Right kidney (tissue), 1 donor: ENCODE results near the gene ENO2.

Experiments
- DNase-seq: peaks from one replicate; pipeline ENCODE4 v3.0.0-alpha.2; 2016

ENO2 gene

DNA sequence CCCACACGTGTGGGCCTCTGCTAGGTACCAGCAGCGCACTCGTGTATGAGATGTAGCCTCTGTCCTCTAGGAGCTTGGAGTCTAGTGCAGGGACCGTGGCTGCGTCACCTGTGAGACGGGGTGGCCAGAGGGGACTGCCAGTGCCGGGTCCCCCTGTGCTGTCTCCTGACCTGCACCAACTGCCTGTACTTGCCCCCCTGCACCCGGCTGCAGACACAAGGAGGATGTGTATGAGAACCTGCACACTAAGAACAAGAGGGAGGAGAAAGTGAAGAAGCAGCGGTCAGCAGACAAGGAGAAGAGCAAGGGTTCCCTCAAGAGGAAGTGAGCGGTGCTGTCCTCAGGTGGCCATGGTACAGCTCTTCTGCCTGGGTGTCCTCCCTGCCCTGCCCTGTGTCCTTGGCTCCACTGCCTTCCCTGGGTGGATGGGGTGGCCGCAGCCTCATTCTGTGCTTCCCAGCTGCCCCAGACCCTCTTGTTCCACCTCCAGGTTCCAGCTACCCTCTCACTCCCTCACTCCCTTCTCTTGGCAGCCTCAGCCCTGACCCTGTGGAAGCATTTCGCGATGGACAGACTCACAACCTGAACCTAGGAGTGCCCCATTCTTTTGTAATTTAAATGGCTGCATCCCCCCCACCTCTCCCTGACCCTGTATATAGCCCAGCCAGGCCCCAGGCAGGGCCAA, 46.4 kb downstream of the ENO2 start:
- no peak for DNase-seq

DNA sequence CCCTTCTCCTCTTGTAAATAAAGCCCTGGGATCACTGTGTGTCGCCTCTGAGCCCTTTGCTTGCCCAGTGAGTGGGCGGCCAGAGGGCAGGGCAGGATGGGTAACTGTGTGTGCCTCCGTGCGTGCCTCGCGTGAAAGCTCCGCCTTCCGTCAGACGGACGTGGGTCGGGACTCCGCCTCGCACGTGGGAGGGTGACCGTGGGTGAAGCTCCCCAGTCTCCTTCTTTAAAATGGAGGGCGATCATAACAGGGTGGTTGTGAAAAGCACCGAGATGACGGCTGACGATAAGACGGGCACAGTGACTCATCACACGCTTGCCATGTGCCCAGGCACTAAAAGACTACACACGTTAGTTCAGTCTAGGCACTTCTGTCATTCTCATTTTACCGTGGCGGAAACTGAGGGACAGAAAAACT, 46.9 kb downstream of the ENO2 start:
- DNase-seq, result no peak

DNA sequence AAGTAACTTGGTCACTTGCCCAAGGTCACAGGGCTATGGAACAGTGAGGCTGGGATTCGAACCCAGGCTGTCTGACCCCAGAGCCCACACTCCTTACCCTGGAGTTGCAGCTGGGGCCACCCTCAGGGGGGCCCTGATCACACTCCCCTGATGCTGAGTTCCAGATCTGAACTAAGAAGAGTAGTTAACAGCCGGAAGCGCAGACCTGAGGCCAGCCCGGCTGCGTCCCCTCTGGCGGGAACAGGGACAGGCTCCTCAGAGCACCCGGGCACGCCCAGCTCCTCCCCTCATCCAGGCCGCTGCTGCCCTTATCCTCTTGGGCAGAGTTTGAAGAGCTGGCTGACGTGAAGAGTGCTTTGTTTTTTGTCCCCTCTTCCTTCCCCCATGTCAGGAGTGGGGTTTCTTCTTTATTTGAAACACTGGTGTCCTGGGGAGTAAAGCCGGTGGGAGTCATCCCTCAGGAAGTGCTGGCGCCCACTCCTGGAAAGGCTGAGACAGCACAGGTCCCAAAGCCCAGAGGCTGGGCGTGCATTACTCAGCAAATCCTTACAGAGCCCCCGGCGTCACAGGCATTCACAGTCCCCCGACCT, 47.4 kb downstream of the ENO2 start:
- DNase-seq, result peak; percentile 83

DNA sequence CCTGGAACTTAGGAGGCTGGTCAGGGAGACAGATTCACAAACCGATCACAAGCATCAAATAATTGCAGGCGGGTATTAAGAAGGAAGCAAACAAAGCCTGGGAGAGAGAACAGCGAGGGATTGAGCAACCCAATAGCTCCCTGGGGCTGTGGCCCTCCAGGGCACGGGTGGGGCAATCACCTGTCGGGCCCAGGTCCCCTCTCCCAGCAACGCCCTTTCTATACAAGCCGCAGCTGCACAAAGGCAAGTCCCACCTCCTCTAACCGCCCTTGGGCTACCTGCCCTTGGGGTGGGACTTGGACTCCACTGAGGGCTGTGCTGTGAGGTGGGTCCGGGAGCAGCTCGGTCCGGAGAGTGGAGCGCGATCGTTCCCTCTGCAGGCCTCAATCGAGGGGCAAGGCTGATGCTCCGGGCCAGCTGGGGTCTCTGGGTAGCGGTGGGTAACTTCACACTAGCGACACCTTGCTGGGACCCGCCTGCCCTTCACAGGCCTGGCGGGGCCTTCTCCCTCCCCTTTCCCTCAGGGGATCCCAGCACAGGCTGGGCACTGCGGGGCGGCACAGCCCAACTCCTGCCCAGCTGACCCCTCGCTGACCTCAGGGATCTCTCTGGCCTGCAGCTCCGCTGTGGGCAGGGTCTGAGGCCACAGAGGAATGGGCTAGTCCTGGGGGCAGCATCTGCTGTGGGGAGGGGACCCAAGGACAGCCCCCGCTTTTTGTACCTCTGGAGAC, 48.1 kb downstream of the ENO2 start:
- peak; percentile 55 for DNase-seq

DNA sequence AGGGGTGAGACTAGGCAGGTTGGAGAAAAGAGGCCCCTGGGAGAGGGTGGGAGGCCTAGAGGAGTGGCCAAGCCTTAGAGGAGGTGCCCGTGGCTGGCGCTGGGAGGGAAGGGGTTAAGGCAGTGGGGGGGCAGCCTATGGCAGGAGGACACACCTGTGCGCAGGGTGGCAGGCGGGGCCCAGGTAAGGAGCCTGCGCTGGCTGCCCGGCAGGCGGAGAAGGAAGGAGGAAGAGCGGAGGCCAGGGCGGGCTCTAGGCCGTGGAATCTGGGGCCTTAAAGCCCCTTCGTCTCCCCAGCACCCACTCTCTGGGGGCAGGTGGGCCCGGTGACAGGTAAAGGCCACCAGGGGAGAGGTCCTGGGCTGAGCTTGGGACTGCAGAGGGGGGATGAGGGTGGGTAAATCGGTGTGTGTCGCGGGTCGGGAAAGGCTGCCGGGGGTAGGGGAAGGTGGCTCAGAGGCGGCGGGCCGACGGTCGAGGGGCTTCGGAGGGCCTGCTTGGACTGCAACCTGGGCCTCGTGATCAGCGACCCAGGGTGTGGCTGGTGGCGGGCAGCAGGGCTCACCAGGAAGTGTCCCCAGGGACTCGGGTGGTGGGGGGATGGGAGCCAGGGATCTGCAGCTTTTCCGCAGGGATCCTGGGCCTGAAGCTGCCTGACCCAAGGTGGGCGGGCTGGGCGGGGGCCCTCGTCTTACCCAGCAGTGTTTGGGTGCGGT, 48.8 kb downstream of the ENO2 start:
- DNase-seq, result peak; percentile 43

DNA sequence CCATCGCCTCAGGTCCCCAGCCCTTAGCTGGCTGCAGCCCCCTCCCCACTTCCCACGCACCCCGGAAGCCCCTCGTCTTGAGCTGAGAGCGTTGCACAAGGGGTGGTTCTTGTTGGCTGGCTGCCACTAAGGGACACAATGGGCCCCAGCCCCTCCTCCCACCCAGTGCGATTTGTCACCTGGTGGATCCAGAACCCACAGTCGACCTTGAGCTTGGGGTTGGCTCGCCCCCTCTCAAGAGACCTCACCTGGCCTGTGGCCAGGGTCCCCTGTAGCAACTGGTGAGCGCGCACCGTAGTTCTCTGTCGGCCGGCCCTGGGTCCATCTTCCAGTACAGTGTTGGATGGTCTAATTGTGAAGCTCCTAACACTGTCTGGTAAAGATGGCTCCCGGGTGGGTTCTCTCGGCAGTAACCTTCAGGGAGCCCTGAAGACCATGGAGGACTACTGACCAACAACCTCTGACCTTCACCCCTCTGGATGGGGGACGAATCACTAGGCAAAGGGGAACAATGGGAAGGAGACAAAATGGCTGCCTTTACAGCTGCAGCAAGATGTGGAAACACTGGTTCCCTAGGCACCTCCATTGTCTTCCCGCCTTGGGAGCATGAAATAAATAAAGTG, 49.5 kb downstream of the ENO2 start:
- no peak for DNase-seq

DNA sequence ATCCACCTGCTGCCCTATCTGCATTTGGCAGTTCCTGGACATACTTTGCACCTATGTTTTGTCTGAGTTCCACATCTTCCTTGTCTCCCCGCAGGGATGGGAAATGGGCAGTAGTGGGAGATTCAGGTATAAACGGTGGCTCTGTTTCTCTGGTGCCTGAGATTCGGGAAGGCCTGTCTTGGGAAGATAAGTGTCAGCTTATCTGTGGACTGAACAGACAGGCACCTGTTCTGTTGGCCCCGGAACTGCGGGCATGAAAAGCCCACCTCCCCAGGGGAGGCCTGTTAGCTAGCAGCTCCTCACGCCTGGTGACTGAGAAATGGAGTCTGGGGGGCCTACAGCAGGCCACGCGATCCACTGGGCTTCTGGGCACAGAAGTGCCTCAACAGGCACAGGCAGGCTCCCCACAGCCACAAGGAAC, 50.2 kb downstream of the ENO2 start:
- DNase-seq, result no peak

DNA sequence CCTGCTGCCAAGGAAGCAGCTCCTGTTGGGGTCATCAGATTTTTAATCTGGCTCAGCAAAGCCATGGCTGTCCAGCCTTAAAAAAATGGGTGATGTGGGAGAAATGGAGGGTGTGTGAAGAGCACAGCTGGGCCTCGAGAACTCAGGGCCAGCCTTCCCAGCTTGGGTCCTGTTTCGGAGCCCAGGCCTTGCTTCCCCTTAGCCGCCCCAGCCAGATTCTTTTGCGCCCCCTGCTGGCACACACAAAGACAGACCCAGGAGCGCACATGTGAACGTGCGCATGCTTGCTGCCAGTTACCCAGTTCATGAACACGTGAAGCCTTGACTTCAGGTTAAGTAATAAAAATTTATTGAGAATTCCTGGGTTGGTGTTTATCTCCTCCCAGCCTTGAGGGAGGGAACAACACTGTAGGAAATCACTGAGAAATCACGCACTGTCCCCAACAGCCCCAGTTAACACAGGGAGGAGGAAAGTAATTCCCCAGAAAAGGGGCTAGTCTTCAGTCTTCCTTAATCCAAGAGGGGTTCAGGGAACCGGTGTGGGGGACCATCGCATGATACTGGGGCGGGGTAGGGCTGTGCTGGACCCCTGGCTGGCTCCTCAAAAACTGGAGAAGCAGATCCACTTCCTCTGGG, 50.8 kb downstream of the ENO2 start:
- peak; percentile 62 for DNase-seq

DNA sequence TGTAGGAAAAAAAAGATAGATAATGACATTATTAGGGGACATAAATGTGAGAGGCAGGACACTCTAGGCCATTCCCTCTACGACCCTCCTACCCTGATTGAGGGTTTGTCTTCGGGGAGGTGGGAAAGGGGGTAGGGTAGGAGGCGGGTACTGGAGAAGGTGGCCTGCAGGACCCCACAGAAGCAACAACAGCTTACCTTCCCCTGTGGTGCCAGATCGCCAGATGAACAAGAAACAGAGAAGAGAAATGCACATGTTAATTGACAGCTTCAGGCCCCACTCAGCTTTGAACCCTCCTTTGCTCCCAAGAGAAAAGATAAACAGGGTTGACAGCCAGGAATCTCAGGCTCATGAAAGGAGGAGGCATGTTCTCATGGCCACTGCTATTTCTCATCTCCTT, 51.3 kb downstream of the ENO2 start:
- no peak for DNase-seq

DNA sequence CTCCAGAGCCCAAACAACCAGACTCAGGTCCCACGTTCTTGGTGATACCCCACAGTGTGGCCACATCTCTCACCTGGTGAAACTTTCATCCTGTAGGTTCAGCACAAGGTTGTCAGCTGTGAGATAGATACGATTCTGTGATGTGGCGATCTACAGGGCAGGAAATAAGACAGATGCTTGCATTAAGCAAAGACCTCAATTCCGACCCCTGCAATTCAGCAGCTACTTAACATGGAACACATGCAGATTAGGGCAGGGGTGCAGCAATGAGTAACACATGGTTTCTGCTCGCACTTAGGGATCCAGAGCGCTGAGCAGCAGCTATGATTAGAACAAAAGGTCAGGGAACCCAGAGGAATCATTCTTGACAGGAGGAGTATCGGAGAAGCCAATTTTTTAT, 52.0 kb downstream of the ENO2 start:
- no peak for DNase-seq

DNA sequence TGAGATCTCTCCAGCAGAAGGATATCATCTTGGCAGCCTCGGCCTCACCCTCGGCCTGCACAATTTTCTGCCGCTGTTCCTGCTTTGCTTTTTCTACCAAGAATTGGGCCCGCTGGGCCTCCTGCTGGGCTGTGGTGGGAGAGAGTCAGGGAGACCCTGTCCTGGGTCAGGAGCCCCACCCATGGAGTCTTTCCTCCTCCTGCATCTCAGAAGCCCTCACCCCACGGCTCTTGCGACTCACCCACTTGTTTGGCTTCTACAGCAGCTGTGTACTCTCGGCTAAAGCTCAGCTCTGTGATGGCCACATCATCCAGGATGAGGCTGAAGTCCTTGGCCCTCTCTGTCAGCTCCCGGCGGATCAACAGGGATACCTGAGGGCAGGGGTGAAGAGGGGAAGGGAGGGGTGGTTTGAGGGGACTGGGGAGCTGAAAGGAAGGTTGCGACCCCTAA, 53.3 kb downstream of the ENO2 start:
- no peak for DNase-seq

DNA sequence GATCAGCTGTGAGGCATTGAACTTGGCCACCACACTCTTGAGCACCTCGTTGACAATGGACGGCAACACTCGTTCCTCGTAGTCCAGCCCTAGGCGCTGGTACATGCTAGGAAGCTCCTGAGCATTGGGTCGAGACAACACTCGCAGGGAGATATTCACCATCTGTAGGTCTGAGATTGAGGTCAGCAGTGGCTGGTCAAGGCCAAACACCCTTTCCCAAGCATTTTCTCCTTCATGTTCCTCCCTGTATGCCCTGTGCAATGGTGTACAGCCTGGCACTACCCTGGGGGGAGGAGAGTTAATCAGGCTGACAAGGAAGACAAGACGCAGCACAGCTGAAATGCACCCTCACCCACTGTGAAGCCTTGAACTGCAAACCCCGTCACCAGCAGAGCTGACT, 54.0 kb downstream of the ENO2 start:
- no peak for DNase-seq

DNA sequence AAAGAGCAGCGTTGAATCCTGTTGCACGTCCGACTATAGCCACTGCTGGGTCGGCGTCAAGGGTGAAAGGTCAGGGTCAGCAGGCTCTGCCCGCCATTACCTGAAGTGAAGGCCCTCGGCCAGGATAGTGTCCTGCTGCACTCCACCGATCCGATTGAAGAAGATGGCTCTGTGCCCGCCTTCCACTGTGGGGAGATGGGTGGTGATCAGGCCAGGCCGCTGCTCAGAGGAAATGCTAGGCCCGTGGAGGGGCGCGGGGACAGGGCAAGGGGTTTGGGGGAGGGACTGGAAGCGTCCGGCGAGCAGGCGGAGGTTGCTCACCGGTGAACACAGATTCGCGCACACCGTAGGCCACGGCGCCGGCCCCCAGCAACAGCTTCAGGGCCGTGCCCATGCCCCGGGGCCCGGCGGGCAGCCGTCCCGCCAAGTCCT, 55.7 kb downstream of the ENO2 start:
- no peak for DNase-seq
